HG02981 (cell line): Measurements from ENCODE around the gene AGFG2.

ENCODE experiments used
- ATAC-seq: cut with Tn5 transposase; IDR thresholded peaks from one replicate; pipeline ENCODE4 v1.9.1; 2021; ENCODE audit warnings: mild to moderate bottlenecking, moderate library complexity; ENCODE audit not compliant: unreplicated experiment

AGFG2 gene

GRCh38 chr7:100570954-100571828, 32.2 kb downstream of the AGFG2 start:
- no peak for ATAC-seq

- ATAC-seq = no peak
These were observed 32.8 kb downstream of the AGFG2 start for GRCh38 chr7:100571829-100572116.

DNA sequence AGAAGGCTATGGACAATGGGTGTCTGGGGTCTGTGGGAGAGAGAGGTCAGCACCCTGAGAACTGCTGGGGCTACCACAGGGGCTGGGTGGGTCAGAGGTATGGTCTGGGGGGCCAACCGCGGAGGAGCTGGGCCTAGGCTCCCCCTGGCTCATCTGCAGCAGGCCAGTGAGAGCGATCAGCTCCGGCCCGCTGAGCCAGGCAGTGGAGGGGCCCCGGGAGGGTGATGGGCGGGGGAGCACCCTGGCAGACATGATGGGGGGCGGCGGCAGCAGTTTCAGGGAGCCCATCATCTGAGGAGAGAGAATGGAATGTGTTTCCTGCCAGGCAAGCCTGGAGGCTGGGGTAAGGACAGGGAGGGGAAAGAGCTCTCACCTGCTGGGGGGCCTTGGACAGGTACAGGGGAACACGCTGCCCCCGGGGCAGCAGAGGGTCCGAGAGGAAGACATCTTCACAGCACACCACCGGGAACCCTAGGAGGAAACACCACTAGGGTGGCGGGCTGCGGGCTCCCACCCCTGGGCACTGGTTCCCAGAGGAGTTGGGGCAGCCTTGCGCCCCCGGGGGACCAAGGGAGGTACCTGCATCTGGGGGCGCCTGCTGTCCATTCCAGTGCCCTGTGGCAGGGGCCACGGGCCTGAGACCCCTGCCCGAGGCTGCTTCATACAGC, 33.4 kb downstream of the AGFG2 start:
- ATAC-seq = no peak

DNA sequence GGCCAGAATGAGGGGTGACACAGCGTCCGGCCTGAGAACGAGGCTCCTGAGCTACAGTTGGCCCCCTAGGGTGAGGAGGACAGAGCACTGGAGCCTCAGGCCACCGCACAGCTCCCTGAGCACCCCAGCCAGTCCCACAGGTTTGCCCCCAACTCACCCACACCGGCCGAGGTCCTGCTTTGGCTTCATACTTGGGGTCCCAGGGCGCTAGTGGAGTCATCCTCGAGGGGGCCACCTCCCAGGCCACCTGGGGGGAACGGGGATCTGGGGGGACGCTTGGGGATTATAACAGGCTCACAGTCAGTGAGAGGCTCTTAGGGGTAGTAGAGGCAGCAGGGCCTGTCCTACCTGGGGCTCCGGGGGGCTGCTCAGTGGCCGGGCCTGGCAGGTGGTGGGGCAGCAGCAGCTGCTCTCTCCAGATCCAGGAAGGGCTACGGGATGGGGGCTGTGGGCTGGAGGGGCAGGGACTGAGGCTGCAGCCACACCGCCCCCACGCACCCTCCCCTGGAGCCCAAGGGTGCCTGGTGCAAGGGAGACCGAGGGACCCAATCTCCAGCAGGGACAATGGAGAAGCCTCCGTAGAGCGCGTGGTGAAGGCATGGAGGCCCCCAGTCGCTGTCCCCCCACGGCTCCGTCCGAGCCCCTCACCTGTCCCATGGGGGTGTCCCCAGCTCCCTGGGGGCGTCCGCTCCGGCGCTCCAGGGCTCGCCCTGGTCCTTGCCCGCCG, 34.1 kb downstream of the AGFG2 start:
- ATAC-seq = no peak

- no peak for ATAC-seq
These were observed 34.8 kb downstream of the AGFG2 start, which contains the start of gene SAP25 for GRCh38 chr7:100573691-100574361. TSS of gene SAP25 (minus strand) at chr7:100573900. CDS start at chr7:100573742, 158 bp downstream.

GRCh38 chr7:100574362-100575205, 35.6 kb downstream of the AGFG2 start:
- ATAC-seq = no peak

GRCh38 chr7:100575206-100575631, 36.2 kb downstream of the AGFG2 start:
- no peak for ATAC-seq

GRCh38 chr7:100575746-100576383, 36.9 kb downstream of the AGFG2 start:
- no peak for ATAC-seq

GRCh38 chr7:100576384-100576993, 37.5 kb downstream of the AGFG2 start:
- no peak for ATAC-seq

DNA sequence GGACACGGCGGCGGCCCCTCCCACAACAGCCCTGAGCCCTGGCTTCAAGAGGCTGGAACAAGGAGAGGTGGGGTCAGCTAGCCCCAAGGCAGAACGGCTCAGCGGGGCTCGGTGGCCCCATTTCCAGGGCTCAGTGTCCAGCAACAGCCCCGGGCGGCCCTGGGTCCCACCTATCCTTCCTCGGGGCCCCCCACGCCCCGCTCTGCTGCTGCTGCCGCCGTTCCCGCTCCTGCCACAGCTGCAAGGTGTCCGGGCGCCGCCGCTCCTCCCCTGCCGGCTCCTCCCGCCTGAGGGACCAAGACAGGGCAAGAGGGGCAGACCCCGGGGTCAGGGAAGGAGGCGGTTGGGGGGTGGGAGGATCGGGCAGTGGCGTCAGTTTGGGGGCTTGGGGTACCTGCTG, 38.1 kb downstream of the AGFG2 start:
- no peak for ATAC-seq

DNA sequence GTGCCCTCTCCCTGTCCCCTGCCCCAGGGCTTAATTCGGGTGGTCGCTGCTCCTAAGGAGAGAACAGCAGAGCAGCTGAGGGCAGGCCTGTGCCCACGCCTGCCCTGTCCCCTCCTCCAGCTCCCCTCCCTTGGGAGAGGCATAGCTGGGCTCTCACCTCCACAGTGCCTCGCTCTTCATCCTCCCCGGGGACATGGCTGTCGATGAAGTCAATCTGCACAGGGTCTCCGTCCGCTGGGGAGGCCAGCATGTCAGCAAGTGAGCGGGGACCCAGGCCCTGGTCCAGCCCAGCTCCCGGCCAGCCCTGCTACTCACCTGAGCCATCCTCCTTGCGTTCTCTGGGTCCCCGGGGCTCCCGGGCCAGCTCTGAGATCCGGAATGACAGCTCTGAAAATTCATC, 38.5 kb downstream of the AGFG2 start:
- no peak for ATAC-seq

- ATAC-seq = no peak
These were observed 39.5 kb downstream of the AGFG2 start for GRCh38 chr7:100578246-100579183.

- ATAC-seq = no peak
These were observed 41.7 kb downstream of the AGFG2 start for GRCh38 chr7:100580466-100581283.

DNA sequence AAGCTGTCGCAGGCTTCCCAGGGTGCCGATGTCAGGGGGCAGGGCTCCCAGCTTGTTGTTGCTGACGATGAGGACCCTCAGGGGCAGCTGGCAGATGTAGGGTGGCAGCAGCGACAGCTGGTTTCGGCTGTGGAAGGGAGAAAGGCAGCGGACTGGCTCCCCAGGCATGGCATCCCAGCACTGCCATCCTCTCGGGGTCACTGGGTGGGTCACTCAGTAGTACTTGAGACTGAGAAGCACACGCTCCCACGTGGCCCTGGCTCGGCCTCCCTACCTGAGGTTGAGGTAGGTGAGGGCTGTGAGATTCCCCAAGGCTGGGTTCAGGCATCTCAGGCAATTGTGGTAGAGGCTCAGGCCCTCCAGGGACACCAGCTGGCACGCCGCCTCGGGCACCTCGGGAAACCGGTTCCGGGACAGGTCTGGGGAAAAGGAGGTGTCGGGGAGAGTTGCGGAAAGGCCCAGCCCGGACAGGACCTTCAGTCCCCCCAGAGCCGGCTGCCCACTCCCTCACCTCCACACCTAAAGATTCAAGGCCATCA, 43.1 kb downstream of the AGFG2 start:
- ATAC-seq = no peak

- ATAC-seq = no peak
These were observed 43.6 kb downstream of the AGFG2 start for GRCh38 chr7:100582650-100583049.

- no peak for ATAC-seq
These were observed 44.4 kb downstream of the AGFG2 start for GRCh38 chr7:100583132-100584053.
